NB4 (cell line): ENCODE data around the gene NET1.

ENCODE experiments used
- POLR2A ChIP-seq: IDR thresholded peaks from 2 replicates; pipeline ENCODE4 v1.6.1; 2011; ENCODE audit warnings: mild to moderate bottlenecking; ENCODE audit not compliant: insufficient read length; ENCODE audit errors: extremely low read depth
- TF ChIP-seq, protein P1 (sequence below): IDR thresholded peaks from one replicate; pipeline ENCODE4 v1.5.1; 2012; ENCODE audit warnings: low read depth, low read length
- TF ChIP-seq, protein P2 (sequence below): IDR thresholded peaks from 2 replicates; pipeline ENCODE4 v1.6.1; 2011; ENCODE audit warnings: low read depth, low read length

- no peak for TF ChIP-seq POLR2A
- TF ChIP-seq, protein P1, sequence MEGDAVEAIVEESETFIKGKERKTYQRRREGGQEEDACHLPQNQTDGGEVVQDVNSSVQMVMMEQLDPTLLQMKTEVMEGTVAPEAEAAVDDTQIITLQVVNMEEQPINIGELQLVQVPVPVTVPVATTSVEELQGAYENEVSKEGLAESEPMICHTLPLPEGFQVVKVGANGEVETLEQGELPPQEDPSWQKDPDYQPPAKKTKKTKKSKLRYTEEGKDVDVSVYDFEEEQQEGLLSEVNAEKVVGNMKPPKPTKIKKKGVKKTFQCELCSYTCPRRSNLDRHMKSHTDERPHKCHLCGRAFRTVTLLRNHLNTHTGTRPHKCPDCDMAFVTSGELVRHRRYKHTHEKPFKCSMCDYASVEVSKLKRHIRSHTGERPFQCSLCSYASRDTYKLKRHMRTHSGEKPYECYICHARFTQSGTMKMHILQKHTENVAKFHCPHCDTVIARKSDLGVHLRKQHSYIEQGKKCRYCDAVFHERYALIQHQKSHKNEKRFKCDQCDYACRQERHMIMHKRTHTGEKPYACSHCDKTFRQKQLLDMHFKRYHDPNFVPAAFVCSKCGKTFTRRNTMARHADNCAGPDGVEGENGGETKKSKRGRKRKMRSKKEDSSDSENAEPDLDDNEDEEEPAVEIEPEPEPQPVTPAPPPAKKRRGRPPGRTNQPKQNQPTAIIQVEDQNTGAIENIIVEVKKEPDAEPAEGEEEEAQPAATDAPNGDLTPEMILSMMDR = no peak
- TF ChIP-seq, protein P2, sequence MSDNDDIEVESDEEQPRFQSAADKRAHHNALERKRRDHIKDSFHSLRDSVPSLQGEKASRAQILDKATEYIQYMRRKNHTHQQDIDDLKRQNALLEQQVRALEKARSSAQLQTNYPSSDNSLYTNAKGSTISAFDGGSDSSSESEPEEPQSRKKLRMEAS = no peak
These were observed 57.9 kb downstream of the NET1 start for GRCh38 chr10:5470062-5470751.
